Measurements from ENCODE around the gene ADM2.

The ADM2 gene

DNA sequence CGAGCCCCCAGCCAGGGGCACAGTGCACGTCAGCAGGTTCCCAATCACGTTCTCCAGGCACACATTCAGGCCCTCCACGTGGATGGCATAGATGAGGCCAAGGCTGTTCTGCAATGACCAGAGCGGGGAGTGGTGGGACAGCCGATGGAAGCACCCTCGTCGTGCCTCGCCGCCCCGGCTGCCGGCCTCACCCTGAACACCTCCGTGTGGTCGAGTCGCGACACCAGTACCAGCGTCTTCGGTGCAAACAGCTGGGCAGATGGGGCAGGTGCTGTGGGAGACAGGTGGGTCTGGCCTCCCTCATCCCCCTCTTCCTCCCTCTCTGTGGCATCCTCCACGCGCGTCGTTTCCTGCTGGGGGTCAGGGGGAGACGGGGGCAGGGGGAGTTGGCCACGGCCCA, 14.0 kb upstream of the ADM2 start:
- in situ Hi-C loops (cut with MboI; ENCODE audit: low sequenced_read_pairs) = no loop called here

DNA sequence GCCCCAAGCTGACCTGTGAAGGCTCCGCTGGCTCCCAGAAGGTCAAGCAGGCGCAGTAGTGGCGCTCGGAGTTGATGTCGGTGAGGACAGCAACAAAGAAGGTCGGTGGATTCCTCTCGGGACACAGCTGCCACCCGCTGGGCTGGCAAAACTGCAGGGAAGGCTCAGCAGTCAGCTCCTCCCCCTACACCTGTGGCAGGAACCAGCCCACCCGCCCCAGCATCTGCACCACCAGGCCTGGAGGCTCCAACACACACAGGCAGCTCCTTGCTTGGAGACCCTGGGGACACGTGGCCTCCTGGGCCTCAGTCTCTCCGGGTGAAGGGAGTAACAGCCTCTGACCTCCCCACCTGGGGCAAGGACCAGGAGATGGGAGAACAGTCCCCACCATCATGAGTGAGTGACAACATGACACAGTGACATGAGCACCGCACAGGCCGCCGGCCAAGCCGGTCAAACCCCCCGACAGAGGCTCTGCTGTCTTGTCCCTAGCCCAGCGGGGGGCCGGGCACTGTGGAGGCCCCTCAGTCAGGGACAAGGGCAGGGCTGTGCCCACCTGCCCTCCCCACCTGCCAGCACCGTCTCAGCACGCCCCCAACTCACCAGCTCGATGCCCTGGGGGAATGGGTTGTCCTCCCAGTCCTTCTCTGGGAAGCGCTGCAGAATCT, 13.4 kb upstream of the ADM2 start:
- in situ Hi-C loops (cut with MboI; ENCODE audit: low sequenced_read_pairs) = no loop called here

DNA sequence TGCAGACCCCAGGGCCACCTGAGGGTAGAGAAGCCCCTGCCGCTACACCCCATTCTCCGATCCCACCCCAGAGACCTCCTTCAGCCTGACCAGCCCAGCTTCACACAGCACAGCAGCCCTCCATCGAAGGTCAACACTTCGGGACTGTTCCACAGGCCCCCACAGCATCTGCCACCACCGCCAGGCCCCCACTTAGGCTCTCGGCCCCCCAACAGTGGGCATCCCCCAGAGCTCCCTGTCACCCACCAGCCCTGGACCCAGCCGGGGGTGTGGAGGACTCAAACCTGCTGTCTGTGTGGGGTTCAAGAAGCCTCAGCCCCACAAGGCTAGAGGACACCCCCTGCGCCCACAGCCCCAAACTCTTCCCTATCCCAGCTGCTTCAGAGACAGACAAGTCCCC, 12.7 kb upstream of the ADM2 start:
- in situ Hi-C loops (cut with MboI; ENCODE audit: low sequenced_read_pairs) = no loop called here

DNA sequence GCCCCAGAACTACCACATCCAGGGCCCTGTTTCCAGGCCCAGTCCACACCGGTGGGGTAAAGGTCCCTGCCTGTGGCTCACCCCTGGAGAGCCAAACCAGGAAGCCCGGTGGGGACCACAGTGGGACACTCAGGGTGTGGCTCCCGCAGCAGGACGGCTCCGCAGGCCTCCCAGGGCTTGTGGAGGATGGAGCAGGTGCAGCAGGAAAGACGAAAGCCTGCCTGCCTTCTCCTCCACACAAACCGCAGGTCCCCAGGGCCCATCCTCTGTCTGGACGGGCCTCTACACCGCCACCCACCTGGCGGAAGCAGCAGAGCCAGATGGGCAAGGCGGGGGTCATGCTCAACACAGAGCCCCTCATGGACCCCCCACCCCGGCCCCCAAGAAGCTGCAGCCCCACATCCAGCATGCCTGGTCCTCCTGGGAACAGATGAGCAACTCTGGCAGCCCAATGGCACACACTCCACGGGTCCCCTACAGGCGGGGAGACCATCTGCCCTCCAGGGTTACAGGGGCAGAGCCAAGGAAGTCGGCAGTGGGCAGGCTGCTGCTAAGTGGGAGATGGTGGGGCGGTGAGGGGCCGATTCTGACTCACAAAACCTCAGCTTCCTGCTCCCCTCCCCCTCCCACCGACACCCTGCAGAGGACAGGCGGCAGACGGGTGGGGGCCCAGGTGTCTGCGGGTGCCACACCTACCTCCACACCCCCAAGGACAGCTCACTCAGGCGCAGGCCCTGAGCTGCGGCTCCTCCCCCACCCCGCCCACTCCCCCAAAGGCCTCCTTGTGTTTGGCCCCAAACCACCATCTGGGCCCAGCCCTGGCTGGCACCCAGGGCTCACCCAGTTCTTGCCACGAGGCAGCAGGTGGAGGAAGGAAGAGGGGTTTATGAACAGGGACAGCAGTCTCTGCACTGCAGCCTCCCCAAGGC, 11.7 kb upstream of the ADM2 start:
- in situ Hi-C loops (cut with MboI; ENCODE audit: low sequenced_read_pairs) = no loop called here

DNA sequence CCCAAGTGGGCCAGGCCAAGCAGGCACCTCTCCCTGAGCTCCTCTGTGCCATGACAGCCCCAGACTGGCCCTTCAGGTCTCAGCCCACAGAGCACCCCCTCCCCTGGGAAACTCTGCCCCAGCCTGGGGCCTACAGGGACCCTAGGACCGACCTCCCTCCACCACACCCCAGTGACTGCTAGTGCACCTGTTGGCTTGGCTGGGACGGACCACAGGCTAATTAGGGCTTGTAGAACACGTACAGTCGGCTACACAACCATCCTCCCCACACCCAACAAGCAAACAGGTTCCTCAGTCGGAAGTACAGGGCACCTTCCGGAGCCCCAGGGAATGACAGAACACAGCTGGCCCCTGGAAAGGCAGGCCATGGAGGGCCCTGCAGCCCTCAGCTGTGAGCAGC, 10.9 kb upstream of the ADM2 start:
- in situ Hi-C loops (cut with MboI; ENCODE audit: low sequenced_read_pairs) = no loop called here

DNA sequence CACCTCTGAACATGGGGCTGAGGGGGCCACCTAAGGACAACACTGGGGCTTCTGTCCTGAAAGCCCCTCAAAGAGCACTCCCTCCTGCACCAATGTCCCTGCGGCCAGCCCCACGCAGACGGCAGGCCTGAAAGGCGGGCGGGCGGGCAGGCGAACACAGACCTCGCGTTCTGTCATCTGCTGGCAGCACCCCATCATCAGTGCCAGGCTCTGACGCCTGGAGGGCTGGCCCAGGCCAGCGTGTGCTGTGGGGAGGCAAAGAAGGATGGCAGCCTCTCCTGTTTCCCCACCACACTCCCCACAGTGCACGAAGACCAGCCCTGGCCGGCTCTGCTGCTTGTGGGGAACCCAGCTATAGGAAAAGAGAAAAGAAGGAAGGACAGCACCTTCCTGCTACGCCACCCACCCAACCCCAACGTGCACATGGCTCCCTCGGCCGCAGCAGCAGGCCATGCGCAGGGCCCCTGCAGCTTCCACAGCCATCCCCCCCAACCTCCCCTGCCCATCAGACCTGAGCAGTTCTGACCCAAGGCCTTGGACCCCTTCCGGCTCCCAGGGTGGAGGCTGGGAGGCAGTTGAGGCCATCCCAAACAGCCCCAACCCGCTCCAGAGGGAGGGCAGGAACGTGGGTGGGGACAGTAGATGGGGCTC, 10.0 kb upstream of the ADM2 start:
- in situ Hi-C loops (cut with MboI; ENCODE audit: low sequenced_read_pairs) = no loop called here

DNA sequence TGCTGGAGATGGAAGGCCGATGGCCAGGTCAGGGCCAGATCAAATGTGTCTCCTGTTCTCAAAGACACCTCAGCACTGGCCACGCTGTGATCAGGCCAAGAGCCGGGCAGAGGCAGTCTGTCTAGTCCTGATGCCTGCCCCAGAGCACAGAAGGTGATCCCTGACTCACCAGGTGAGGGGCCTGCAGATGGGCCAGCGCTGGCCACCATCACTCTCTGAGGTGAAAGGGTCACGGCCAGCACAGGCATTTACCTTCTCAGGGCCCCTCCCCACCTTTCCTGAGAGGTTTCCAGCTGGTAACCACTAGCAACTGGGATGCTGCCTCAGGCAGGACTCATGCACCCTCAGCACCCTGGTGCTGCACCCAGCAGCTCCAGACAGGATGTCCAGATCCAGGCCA, 9.4 kb upstream of the ADM2 start:
- in situ Hi-C loops (cut with MboI; ENCODE audit: low sequenced_read_pairs) = no loop called here

DNA sequence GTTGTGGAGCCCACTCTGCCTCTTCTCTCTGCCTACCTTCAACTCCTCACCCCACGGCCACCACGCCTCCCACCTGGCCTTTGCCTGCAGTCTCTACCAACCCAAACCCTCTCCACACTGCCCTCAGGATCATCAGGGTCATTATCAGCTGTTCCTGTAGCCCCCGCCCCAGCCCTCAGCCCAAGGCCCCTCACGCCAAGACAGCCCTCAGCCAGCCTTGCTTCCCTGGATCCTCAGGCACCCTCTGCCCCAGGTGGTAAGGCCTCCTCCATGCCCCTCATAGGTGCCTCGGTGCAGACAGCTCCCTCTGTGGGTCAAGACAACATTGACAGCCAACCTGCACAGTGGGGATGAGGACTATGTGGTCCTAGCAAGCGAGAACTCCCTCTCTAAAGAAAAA, 8.3 kb upstream of the ADM2 start:
- in situ Hi-C loops (cut with MboI; ENCODE audit: low sequenced_read_pairs) = no loop called here

DNA sequence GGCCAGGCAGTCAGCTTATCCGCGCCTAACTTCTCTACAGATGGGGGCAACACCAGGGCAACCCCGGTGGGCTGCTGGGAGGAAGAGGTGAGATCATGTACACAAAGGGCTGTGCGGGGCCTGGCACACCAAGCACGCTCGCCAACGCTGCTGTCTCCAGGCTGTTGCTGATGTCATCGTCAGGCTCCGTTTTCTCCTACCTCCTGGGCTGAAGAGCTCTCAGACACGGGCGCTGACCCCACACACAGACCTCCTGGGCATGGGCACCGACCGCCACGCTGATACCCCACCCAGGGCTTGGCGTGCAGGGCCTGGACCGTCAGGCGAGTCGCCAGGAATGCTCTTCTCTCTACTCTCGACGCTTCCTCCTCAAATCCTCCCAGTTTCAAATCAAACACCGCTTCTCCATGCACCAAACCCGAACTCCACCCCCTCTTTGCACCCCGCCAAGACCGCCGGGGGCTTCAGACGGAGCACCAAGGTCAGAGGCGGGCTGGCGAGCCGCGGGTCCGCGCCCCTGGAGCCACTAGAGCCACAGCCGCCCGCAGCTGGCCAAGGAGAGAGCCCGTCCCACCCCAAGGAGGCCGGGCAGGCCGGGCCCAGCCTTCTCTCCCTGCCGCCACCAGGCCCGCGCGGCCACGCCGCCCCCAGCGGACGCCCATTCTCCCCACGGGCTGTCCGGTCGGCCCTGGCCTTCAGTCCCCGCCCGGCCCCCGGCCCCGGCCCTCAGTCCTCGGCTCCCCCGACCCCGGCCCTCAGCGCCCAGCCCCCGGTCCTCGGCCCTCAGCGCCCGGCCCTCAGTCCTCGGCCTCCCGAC, 7.3 kb upstream of the ADM2 start:
- in situ Hi-C loops (cut with MboI; ENCODE audit: low sequenced_read_pairs) = no loop called here

DNA sequence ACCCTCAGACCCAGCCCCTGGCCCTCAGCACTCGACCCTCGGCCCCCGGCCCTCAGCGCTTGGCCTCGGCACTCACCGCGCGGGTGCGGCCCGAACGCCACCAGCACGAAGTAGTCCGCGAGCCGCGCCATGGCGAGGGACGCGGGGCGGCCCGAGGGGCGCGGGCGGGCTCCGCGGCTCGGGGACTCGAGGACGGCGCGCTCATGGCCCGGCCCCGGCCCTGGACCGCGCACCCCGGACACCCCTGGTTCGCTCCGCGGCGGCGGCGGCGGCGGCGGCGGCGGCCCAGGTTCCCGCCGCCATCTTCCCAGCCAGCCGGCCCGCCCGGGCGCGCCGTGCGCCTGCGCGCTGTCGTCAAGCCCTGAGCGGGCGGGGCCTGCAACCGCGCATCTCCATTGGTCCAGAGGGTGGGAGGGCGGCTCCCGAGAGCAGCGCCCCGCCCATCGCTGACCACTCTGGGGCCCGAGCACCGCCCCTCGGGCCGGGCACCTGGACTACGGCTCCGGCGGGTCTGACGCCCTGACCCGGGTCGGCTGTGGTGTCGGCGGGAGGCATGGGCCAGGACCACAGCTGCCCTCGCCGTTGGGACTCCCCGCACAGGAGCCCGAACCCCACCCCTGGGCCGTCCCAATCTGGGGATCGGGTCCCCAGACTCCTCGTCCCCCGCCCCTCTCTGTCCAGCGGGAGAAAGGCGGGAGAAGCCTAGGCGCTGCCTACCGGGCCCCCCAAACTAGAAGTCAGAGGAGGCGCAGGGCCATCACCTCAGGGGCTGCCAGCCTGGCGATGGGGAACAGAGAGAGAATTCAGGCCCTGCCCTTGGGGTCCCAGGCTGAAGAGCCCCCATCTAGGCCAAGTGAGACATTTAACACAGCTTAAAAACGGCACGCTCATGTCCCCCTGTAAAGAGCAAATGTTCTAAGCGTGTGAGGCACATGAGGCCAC, 6.4 kb upstream of the ADM2 start, which contains the start of gene SBF1:
Gene SBF1 (minus strand): TSS at position 326 of the 942 bp plus-strand sequence. CDS start 195 bp downstream, at position 131.
- in situ Hi-C loops (cut with MboI; ENCODE audit: low sequenced_read_pairs) = no loop called here

DNA sequence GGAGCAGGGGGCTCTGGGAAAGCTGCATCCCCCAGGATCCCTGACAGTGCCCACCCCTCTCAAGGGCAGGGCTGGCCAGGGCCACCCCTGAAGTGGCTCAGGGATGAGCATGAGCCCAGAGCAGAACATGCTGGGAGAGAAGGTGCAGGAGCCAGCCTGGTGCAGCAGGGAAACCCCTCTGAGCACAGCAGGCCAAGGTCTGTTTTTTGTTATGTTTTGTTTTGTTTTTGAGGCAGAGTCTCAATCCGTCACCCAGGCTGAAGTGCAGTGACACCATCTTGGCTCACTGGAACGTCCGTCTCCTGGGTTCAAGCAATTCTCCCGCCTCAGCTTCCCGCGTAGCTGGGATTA, 5.7 kb upstream of the ADM2 start:
- in situ Hi-C loops (cut with MboI; ENCODE audit: low sequenced_read_pairs) = no loop called here

DNA sequence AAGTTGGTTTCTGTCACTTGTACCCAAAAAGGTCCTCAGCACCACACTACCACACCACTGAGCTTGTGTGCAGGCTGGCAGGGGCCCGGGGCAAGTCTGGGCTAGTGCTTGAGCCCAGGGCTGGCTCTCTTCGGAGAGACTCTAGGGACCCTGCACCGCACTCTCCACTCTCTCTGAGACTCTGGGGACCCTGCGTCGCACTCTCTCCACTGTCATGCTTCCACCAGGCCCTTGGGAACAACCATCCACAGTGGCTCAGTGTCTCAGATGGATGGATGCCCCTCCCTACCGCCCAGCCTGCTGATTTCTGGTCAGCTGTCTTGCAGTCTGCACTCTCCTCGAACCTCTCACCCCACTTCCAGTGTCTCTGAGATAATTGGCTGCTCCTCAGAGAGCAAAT, 4.5 kb upstream of the ADM2 start:
- in situ Hi-C loops (cut with MboI; ENCODE audit: low sequenced_read_pairs) = no loop called here

DNA sequence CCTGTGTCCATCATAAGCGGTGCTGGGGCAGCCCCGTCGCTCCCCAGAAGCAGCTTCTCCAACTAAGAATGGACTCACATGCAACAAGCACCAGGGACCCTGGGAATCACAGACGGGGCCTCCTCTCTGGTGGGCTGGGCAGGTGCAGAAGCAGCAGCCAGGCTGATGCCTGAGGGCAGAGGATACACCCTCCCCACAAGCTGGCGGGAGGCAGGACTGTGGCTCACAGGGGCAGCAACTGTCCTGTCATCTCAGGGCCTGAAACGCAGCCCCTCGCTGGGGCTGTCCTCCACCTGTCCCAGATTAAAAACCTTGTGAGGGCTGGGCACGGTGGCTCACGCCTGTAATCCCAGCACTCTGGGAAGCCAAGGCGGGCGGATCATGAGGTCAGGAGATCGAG, 3.4 kb upstream of the ADM2 start:
- in situ Hi-C loops (cut with MboI; ENCODE audit: low sequenced_read_pairs) = no loop called here

DNA sequence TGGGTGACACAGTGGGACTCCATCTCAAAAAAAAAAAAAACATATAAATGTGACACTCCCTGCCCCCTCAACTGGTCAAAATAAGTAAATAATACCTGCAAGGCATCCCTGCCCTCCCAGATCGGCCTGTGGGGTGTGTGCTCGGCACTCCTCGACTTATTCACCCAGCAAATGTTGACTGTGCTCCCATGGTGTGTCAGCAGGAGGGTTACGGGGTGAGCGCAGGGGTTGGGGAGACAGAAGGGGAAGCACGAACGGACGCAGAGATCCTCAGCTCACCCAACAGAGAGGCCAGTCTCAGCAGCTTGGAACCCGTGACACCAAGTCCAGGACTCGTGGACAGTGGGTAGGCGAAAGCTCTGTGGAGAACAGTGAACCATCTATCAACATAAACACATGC, 1.6 kb upstream of the ADM2 start:
- in situ Hi-C loops (cut with MboI; ENCODE audit: low sequenced_read_pairs) = no loop called here

DNA sequence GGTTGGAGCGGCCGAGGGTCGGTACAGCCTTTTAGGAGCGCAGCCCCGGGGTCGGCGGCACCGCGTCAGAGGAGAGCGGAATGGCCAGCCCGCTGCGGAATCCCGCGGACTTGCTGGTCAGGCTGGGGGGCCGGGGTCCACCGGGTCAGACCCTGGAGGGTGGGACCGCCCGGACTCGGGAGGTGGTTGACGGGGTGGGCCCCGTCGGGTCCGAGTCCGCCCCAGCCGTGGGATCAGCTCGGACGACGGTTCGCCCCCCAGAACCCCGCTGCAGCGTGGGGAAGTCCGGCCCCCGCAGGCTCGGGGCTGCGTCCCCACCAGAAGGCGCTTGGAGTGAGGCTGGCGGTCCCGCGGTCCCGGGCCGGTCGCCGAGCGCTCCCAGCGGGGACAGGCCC, 301 bp upstream of the ADM2 start:
- in situ Hi-C loops (cut with MboI; ENCODE audit: low sequenced_read_pairs) = no loop called here

DNA sequence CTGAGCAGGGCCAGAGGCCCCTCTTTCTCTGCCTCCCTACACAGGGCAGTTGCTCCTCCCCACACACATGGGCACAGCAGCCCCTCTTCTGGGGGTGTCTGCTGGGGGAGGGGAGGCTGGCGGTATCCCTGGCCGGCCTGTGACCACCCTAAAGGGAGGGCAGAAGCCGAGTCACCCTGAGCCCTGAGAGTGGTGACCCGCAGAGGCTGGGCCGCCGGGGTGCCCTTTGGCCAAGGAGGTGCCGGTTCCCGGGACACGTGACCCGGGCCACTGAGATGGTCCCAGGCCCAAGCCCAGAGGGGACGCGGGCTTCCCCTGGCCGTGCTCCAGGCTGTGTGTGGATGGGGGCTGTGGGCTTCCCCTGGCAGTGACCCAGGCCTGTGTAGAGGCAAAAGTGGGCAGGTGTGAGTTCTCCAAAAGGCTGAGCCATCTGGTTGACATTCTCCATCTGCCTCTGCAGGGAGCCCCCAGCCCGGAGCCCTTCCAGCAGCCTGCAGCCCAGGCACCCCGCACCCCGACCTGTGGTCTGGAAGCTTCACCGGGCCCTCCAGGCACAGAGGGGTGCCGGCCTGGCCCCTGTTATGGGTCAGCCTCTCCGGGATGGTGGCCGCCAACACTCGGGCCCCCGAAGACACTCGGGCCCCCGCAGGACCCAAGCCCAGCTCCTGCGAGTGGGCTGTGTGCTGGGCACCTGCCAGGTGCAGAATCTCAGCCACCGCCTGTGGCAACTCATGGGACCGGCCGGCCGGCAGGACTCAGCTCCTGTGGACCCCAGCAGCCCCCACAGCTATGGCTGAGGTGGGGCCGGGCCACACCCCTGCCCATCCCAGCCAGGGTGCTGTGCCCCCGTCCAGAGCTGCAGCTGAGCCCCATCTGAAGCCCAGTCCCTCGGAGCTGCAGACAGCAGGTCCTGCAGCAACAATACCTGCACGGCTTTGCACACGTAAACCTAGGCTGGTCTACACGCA, 1.0 kb downstream of the ADM2 start:
- in situ Hi-C loops (cut with MboI; ENCODE audit: low sequenced_read_pairs) = no loop called here

DNA sequence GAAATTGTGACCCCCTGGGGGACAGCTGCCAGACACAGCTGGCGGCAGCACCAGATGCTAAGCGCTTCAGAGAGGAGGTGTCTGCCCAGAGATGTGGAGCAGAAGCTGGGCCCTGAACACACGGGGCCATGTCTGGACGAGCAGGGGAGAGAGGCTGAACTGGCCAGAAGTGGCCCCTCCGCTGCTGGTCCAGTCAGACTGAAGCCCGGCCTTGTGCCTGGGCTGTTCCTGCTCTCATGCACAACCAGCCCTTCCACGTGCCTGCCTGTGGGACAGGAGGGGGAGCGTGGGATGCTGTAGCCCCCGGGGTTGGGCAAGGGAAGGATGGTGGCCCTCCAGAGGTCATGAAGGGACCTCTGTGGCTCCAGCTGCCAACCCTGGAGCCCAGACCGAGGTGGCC, 1.8 kb downstream of the ADM2 start:
- in situ Hi-C loops (cut with MboI; ENCODE audit: low sequenced_read_pairs) = no loop called here

DNA sequence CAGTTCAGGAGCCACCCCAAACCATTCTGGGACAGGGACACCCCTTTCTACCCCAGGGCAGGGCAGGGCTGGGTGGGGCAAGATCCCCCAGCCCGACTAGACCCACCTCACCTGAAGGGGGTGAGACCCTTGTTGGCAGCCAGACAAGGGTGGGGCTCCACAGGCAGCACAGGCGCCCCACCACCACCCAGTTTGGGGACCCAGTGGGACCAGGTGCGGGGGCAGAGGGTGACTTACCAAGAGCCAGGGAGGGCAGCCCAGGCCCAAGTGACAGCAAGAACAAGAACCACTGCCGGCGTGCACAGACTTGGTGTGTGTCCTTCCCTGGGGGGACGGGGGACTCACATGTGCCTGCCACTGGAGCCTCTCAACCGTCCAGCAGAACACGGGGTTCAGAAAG, 2.2 kb downstream of the ADM2 start:
- in situ Hi-C loops (cut with MboI; ENCODE audit: low sequenced_read_pairs) = no loop called here

Data from HL-60/S4 treated with retinoic acid at 250 ng/mL for 4 days and 3 days (cell line).